ENCODE measurements around the gene SCAMP4. TPM values are rescaled to one million over a fixed set of nuclear protein-coding genes. Genes with fewer than 3 reads are reported as not detected.

SCAMP4 gene
- total and polyA plus RNA-seq, 2 of the 13 experiments (the other 11 are each of a cell fraction or from before 2014, with no cell fraction given), result 10.7 to 13.7 TPM

DNA sequence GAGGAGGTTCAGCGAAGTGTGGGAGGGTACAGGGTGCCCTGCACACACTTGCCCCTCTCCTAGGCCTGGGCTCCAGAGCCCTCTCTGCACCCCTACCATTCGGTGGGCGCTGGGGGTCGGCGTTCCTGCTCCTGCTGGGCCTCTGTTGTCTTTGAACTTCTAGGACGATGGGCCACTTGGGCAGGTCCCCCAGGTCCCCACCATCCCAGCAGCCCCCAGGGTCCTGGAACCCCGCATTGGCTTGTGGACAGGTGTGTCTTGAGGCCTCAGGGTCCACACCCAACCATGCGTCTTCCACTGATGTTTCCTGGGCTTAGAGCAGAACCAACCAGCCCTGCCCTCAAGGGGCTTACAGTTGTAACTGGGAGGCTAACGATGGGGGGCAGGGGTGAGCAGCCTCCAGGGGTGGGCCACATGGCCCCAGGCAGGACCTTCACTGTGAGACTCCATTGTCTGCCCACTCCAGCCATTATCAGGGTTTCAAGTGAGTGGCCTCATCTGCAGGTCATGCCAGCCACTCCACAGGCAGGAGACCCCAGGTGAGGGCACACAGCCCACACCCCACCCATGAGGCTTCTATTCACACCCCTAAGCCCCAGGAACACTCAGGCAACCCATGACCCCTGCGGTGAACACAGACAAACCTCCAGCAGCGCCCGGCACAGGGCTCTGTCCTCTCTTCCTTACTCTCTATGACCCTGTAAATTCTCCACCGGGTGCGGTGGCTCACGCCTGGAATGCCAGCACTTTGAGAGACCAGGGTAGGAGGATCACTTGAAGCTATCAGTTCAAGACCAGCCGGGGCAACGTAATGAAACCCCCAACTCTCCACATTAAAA is 39.8 kb upstream of the SCAMP4 start (continued):
- TF ChIP-seq HNRNPUL1 (IDR thresholded peaks at IDR 0.05; ENCODE audit: low read depth, low read length), result no peak
- no peak for TF ChIP-seq ZNF503 (CRISPR knock-in tag; IDR thresholded peaks at IDR 0.05)
- no peak for TF ChIP-seq FOXM1 (CRISPR knock-in tag; IDR thresholded peaks at IDR 0.05)
- no peak for TF ChIP-seq HNRNPH1 (optimal IDR thresholded peaks at IDR 0.05; ENCODE audit: low read depth, low read length)
- no peak for TF ChIP-seq KDM4B (CRISPR knock-in tag; IDR thresholded peaks at IDR 0.05)
- TF ChIP-seq ZNF788 (CRISPR knock-in tag; IDR thresholded peaks at IDR 0.05; ENCODE audit: borderline replicate concordance), result peak; percentile 62; the same call in 1 of the 2 replicates
- TF ChIP-seq ZNF530 (CRISPR knock-in tag; IDR thresholded peaks at IDR 0.05; ENCODE audit: low read depth), result no peak
- TF ChIP-seq ZNF557 (CRISPR knock-in tag; IDR thresholded peaks at IDR 0.05), result no peak
- 0 out of 2 replicates have a peak, but pooled peaks have one; percentile 9 for TF ChIP-seq ZNF772 (CRISPR knock-in tag; IDR thresholded peaks at IDR 0.05)
- TF ChIP-seq ZFP41 (CRISPR knock-in tag; IDR thresholded peaks at IDR 0.05; ENCODE audit: borderline replicate concordance), result no peak
- TF ChIP-seq PCBP2 (optimal IDR thresholded peaks at IDR 0.05; ENCODE audit: low read depth, low read length, poor library complexity, severe bottlenecking), result no peak
- TF ChIP-seq ERF (CRISPR knock-in tag; IDR thresholded peaks at IDR 0.05), result no peak
- TF ChIP-seq SP4 (CRISPR knock-in tag; IDR thresholded peaks at IDR 0.05), result 0 out of 2 replicates have a peak, but pooled peaks have one; percentile 37
- TF ChIP-seq POLR2G (IDR thresholded peaks at IDR 0.05; ENCODE audit: low read depth, low read length), result 0 out of 2 replicates have a peak, but pooled peaks have one; percentile 9
- TF ChIP-seq ZNF761 (CRISPR knock-in tag; conservative IDR thresholded peaks at IDR 0.05), result no peak
- TF ChIP-seq ZNF709 (CRISPR knock-in tag; IDR thresholded peaks at IDR 0.05), result no peak
- TF ChIP-seq ZNF121 (CRISPR knock-in tag; IDR thresholded peaks at IDR 0.05), result no peak
- TF ChIP-seq TRIM24 (CRISPR knock-in tag; IDR thresholded peaks at IDR 0.05), result no peak
- TF ChIP-seq ZBTB38 (CRISPR knock-in tag; IDR thresholded peaks at IDR 0.05), result 0 out of 2 replicates have a peak, but pooled peaks have one; percentile 70
- TF ChIP-seq GLI4 (CRISPR knock-in tag; IDR thresholded peaks at IDR 0.05; ENCODE audit: borderline replicate concordance), result no peak
- no peak for TF ChIP-seq ZSCAN29 (CRISPR knock-in tag; conservative IDR thresholded peaks at IDR 0.05)
- TF ChIP-seq PAXIP1 (CRISPR knock-in tag; conservative IDR thresholded peaks at IDR 0.05), result no peak
- TF ChIP-seq TBP (CRISPR knock-in tag; IDR thresholded peaks at IDR 0.05), result no peak
- TF ChIP-seq ZNF20 (CRISPR knock-in tag; IDR thresholded peaks at IDR 0.05), result no peak
- no peak for TF ChIP-seq ZNF567 (CRISPR knock-in tag; IDR thresholded peaks at IDR 0.05; ENCODE audit: borderline replicate concordance)
- 0 out of 2 replicates have a peak, but pooled peaks have one; percentile 12 for TF ChIP-seq ZNF430 (CRISPR knock-in tag; IDR thresholded peaks at IDR 0.05)
- no peak for TF ChIP-seq SALL1 (CRISPR knock-in tag; IDR thresholded peaks at IDR 0.05)

Data from HepG2 (cell line).